Smooth muscle cell (in vitro differentiated cells): ENCODE measurements around the gene PARP1. TPM values are rescaled to one million over a fixed set of nuclear protein-coding genes. Genes with fewer than 3 reads are reported as not detected.

Experiments used
- DNase-seq: peaks from one replicate; lab custom pipeline; 2025; ENCODE audit not compliant: unreplicated experiment; lab: John Stamatoyannopoulos, UW
- H2AFZ ChIP-seq: fragments of 200-600 bp; sonication (generic); 2 replicates; pipeline ENCODE4 v1.6.0; 2016; ENCODE audit warnings: antibody characterized with exemption, low read depth, mild to moderate bottlenecking
- H3F3A ChIP-seq: fragments of 200-600 bp; sonication (generic); 2 replicates; pipeline ENCODE4 v1.6.0; 2017; ENCODE audit warnings: antibody characterized with exemption, low read depth
- H3K27ac ChIP-seq: fragments of 200-600 bp; sonication (generic); 2 replicates; pipeline ENCODE4 v1.5.1; 2016; ENCODE audit warnings: low read depth, mild to moderate bottlenecking
- H3K27me3 ChIP-seq: fragments of 200-600 bp; sonication (generic); 2 replicates; pipeline ENCODE4 v1.6.1; 2016; ENCODE audit warnings: low read depth, mild to moderate bottlenecking
- H3K36me3 ChIP-seq: fragments of 200-600 bp; sonication (generic); 2 replicates; pipeline ENCODE4 v1.5.1; 2016; ENCODE audit warnings: low read depth
- H3K4me1 ChIP-seq: fragments of 200-600 bp; sonication (generic); 2 replicates; pipeline ENCODE4 v1.5.1; 2016; ENCODE audit warnings: low read depth
- H3K4me2 ChIP-seq: fragments of 200-600 bp; sonication (generic); 2 replicates; pipeline ENCODE4 v1.6.0; 2016; ENCODE audit warnings: mild to moderate bottlenecking
- H3K4me3 ChIP-seq: fragments of 200-600 bp; sonication (generic); 2 replicates; pipeline ENCODE4 v1.5.1; 2016; ENCODE audit warnings: mild to moderate bottlenecking
- H3K79me2 ChIP-seq: fragments of 200-600 bp; sonication (generic); 2 replicates; pipeline ENCODE4 v1.6.0; 2016; ENCODE audit warnings: low read depth, mild to moderate bottlenecking
- H3K9ac ChIP-seq: fragments of 200-600 bp; sonication (generic); 2 replicates; pipeline ENCODE4 v1.6.0; 2016; ENCODE audit warnings: low read depth
- H3K9me3 ChIP-seq: fragments of 200-600 bp; sonication (generic); replicated peaks from 2 replicates; pipeline ENCODE4 v1.5.1; 2016; ENCODE audit warnings: low read depth
- H4K20me1 ChIP-seq: fragments of 200-600 bp; sonication (generic); 2 replicates; pipeline ENCODE4 v1.6.0; 2016; ENCODE audit warnings: low read depth
- CTCF ChIP-seq: fragments of 200-600 bp; sonication (generic); IDR thresholded peaks from 2 replicates; pipeline ENCODE4 v1.5.1; 2017; ENCODE audit warnings: borderline replicate concordance, mild to moderate bottlenecking, antibody characterized with exemption; ENCODE audit not compliant: insufficient read depth, poor library complexity, severe bottlenecking
- WGBS: methylation state at CpG from one replicate; pipeline ENCODE4 v1.1.7; 2016; ENCODE audit warnings: low lambda C conversion rate; 5-methylcytosine and 5-hydroxymethylcytosine counted together
- polyA plus RNA-seq: library from polyadenylated mRNA; unstranded; fragments of >200 nt; fragmentation: Nextera tagmentation; extraction: Ambion mirVana; gene quantifications from 2 replicates; pipeline ENCODE4 v1.2.1, GENCODE V29; 2016
- total RNA-seq: library from RNA; depleted of rRNA; stranded (reverse); fragments of >200 nt; gene quantifications from 2 replicates; pipeline ENCODE4 v1.2.3, GENCODE V29; 2014

Gene PARP1
- total and polyA plus RNA-seq, 2 experiments from 2014 or later = 27.4 to 38.5 TPM

DNA sequence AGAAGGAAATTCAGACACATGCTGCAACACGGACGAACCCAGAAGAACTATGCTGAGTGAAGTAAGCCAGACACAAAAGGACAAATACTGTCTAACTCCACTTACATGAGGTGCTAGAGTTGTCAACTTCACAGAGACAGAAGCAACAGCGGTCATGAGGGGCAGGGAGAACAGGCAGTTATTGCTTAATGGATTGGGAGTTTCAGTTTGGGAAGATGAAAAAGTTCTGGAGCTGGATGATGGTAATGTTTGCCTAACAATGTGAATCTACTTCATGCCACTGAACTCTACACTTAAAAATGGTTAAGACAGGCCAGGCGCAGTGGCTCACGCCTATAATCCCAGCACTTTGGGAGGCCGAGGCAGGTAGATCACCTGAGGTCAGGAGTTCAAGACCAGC, 12.1 kb downstream of the PARP1 start:
- no peaks in the 10 kb centered on the region for H3K36me3 ChIP-seq
- 97% methylated on average over 6 of the region's 6 CpGs for WGBS
- H3K27ac ChIP-seq = no peak overlapping the region
- H2AFZ ChIP-seq = no peak overlapping the region
- H3K4me3 ChIP-seq = no peak overlapping the region
- no peaks in the 10 kb centered on the region for H4K20me1 ChIP-seq
- no peaks in the 10 kb centered on the region for H3F3A ChIP-seq
- peaks cover 9% of the 10 kb centered on the region for H3K4me1 ChIP-seq
- no peak for DNase-seq
- no peak for TF ChIP-seq CTCF
- H3K79me2 ChIP-seq = peaks cover 13% of the 10 kb centered on the region
- H3K9ac ChIP-seq = no peak overlapping the region
- H3K4me2 ChIP-seq = no peak overlapping the region
- no peaks in the 10 kb centered on the region for H3K9me3 ChIP-seq
- H3K27me3 ChIP-seq = no peaks in the 10 kb centered on the region

GRCh38 chr1:226394462-226394861, 13.4 kb downstream of the PARP1 start:
- H4K20me1 ChIP-seq = no peaks in the 10 kb centered on the region
- no peak overlapping the region for H2AFZ ChIP-seq
- H3K27me3 ChIP-seq = no peaks in the 10 kb centered on the region
- H3K9ac ChIP-seq = no peak overlapping the region
- H3K79me2 ChIP-seq = peaks cover 13% of the 10 kb centered on the region
- no peak overlapping the region for H3K27ac ChIP-seq
- H3K4me3 ChIP-seq = no peak overlapping the region
- peaks cover 9% of the 10 kb centered on the region for H3K4me1 ChIP-seq
- no peaks in the 10 kb centered on the region for H3K9me3 ChIP-seq
- 91% methylated on average over 5 of the region's 5 CpGs for WGBS
- no peaks in the 10 kb centered on the region for H3K36me3 ChIP-seq
- H3K4me2 ChIP-seq = no peak overlapping the region
- TF ChIP-seq CTCF = no peak
- no peak for DNase-seq
- H3F3A ChIP-seq = no peaks in the 10 kb centered on the region

GRCh38 chr1:226390681-226391080, 17.2 kb downstream of the PARP1 start:
- 92% methylated on average over 3 of the region's 3 CpGs for WGBS
- no peaks in the 10 kb centered on the region for H3K36me3 ChIP-seq

More at GRCh38 chr1:226390681-226391080, 17.2 kb downstream of the PARP1 start:
- Histone ChIP-seq H3K9ac (no peak overlapping the region), H3K79me2 (peaks cover 5% of the 10 kb centered on the region), H3K4me1 (peaks cover 9% of the 10 kb centered on the region), H2AFZ (no peak overlapping the region), H3K27ac (no peak overlapping the region), H3F3A (no peaks in the 10 kb centered on the region), H3K27me3 (no peaks in the 10 kb centered on the region), H3K4me3 (no peak overlapping the region), H4K20me1 (no peaks in the 10 kb centered on the region), H3K9me3 (no peaks in the 10 kb centered on the region), H3K4me2 (no peak overlapping the region)
- no peak for TF ChIP-seq CTCF
- no peak for DNase-seq
